Stimulated activated CD4-positive, alpha-beta T cell treated with anti-CD3 and anti-CD28 coated beads, Interleukin-2, amount 100 ng/mL, for 24 hours (primary cell): ENCODE results near the gene PTPRG.

Source experiments
- DNase-seq, 2 donors: peaks; one replicate each; pipeline ENCODE4 v3.0.0-alpha.2; 2020

The PTPRG gene

GRCh38 chr3:61901986-61902385, 340.6 kb downstream of the PTPRG start:
- DNase-seq: no peak

GRCh38 chr3:61903074-61903473, 341.7 kb downstream of the PTPRG start:
- DNase-seq: no peak

- DNase-seq: no peak
Measured at GRCh38 chr3:61903931-61904657, 342.7 kb downstream of the PTPRG start.

- DNase-seq: no peak
Measured at GRCh38 chr3:61907210-61907795, 345.9 kb downstream of the PTPRG start.

- no peak for DNase-seq
Measured at GRCh38 chr3:61908382-61908781, 347.0 kb downstream of the PTPRG start.

GRCh38 chr3:61910732-61911131, 349.4 kb downstream of the PTPRG start:
- DNase-seq: no peak

- DNase-seq: no peak
Measured at GRCh38 chr3:61912158-61912557, 350.8 kb downstream of the PTPRG start.

- no peak for DNase-seq
Measured at GRCh38 chr3:61913701-61914100, 352.3 kb downstream of the PTPRG start.

GRCh38 chr3:61914276-61914675, 352.9 kb downstream of the PTPRG start:
- no peak for DNase-seq

GRCh38 chr3:61915296-61915695, 353.9 kb downstream of the PTPRG start:
- no peak for DNase-seq

GRCh38 chr3:61919371-61919770, 358.0 kb downstream of the PTPRG start:
- no peak for DNase-seq

GRCh38 chr3:61922118-61922517, 360.7 kb downstream of the PTPRG start:
- DNase-seq: no peak

- no peak for DNase-seq
Measured at GRCh38 chr3:61924090-61924735, 362.8 kb downstream of the PTPRG start.

GRCh38 chr3:61924991-61925390, 363.6 kb downstream of the PTPRG start:
- no peak for DNase-seq

- no peak for DNase-seq
Measured at GRCh38 chr3:61925721-61926120, 364.4 kb downstream of the PTPRG start.

GRCh38 chr3:61926923-61927322, 365.6 kb downstream of the PTPRG start:
- DNase-seq: no peak

- no peak for DNase-seq
Measured at GRCh38 chr3:61927332-61927731, 366.0 kb downstream of the PTPRG start.

- DNase-seq: no peak
Measured at GRCh38 chr3:61928039-61928438, 366.7 kb downstream of the PTPRG start.

GRCh38 chr3:61928776-61929314, 367.5 kb downstream of the PTPRG start:
- DNase-seq: no peak

- DNase-seq: no peak
Measured at GRCh38 chr3:61929617-61930016, 368.2 kb downstream of the PTPRG start.

GRCh38 chr3:61932499-61932898, 371.1 kb downstream of the PTPRG start:
- no peak for DNase-seq

GRCh38 chr3:61933798-61934504, 372.6 kb downstream of the PTPRG start:
- DNase-seq: no peak

GRCh38 chr3:61934505-61934871, 373.1 kb downstream of the PTPRG start:
- no peak for DNase-seq
